Neural cell (in vitro differentiated cells): Measurements from ENCODE around the gene ELFN1. TPM values are rescaled to one million over a fixed set of nuclear protein-coding genes. Genes with fewer than 3 reads are reported as not detected.

Source experiments
- H2AFZ ChIP-seq: fragments of 200-600, 300-800 bp; sonication (generic), shearing (Covaris generic); 2 replicates; pipeline ENCODE4 v1.6.0; 2014; ENCODE audit warnings: low read depth, mild to moderate bottlenecking, antibody characterized with exemption, low read length, moderate library complexity
- H3F3A ChIP-seq: fragments of 200-600 bp; shearing (Covaris generic); 2 replicates; pipeline ENCODE4 v1.6.1; 2016; ENCODE audit warnings: mild to moderate bottlenecking, moderate library complexity, mixed read lengths, antibody characterized with exemption, low read length; ENCODE audit not compliant: insufficient read depth, poor library complexity, severe bottlenecking
- H3K27ac ChIP-seq: fragments of 200-600, 300-800 bp; sonication (generic), shearing (Covaris generic); 2 replicates; pipeline ENCODE4 v1.5.1; 2014; ENCODE audit warnings: mild to moderate bottlenecking, low read length, moderate library complexity
- H3K27me3 ChIP-seq: fragments of 300-800, 200-600 bp; sonication (generic), shearing (Covaris generic); 2 replicates; pipeline ENCODE4 v1.6.0; 2014; ENCODE audit warnings: mild to moderate bottlenecking, low read depth, low read length, moderate library complexity; ENCODE audit not compliant: insufficient read depth
- H3K36me3 ChIP-seq: fragments of 300-800, 200-600 bp; sonication (generic), shearing (Covaris generic); 2 replicates; pipeline ENCODE4 v1.5.1; 2014; ENCODE audit warnings: mild to moderate bottlenecking, antibody characterized with exemption, low read length, moderate library complexity; ENCODE audit not compliant: insufficient read depth
- H3K4me2 ChIP-seq: fragments of 300-800, 200-600 bp; sonication (generic), shearing (Covaris generic); 2 replicates; pipeline ENCODE4 v1.6.0; 2014; ENCODE audit warnings: mild to moderate bottlenecking, low read length
- H3K4me3 ChIP-seq: fragments of 300-800, 200-600 bp; sonication (generic), shearing (Covaris generic); 2 replicates; pipeline ENCODE4 v1.5.1; 2014; ENCODE audit warnings: mild to moderate bottlenecking, low read length, moderate library complexity
- H3K79me2 ChIP-seq: fragments of 200-600 bp; shearing (Covaris generic); replicated peaks from 2 replicates; pipeline ENCODE4 v1.6.0; 2014; ENCODE audit warnings: mild to moderate bottlenecking, low read length, moderate library complexity; ENCODE audit not compliant: insufficient read depth
- H3K9ac ChIP-seq: fragments of 300-800, 200-600 bp; sonication (generic), shearing (Covaris generic); 2 replicates; pipeline ENCODE4 v1.6.1; 2016; ENCODE audit warnings: mild to moderate bottlenecking, low read length, mixed read lengths
- H3K9me2 ChIP-seq: fragments of 200-600 bp; shearing (Covaris generic); 2 replicates; pipeline ENCODE4 v1.6.1; 2016; ENCODE audit warnings: mild to moderate bottlenecking, low read length, mixed read lengths; ENCODE audit not compliant: insufficient read depth
- H3K9me3 ChIP-seq: fragments of 200-600, 300-800 bp; sonication (generic), shearing (Covaris generic); 2 replicates; pipeline ENCODE4 v1.6.1; 2016; ENCODE audit warnings: mild to moderate bottlenecking, mixed run types, low read length, moderate library complexity, mixed read lengths
- H4K20me1 ChIP-seq: fragments of 200-600 bp; shearing (Covaris generic); 2 replicates; pipeline ENCODE4 v1.6.1; 2016; ENCODE audit warnings: mild to moderate bottlenecking, mixed run types; ENCODE audit not compliant: insufficient read depth
- EP300 ChIP-seq: fragments of 450-650 bp; conservative IDR thresholded peaks from 2 replicates; pipeline ENCODE4 v1.6.1; 2014; ENCODE audit warnings: antibody characterized with exemption, mild to moderate bottlenecking, moderate library complexity; ENCODE audit not compliant: poor library complexity, severe bottlenecking
- EZH2 ChIP-seq: fragments of 200-600, 300-800 bp; shearing (Covaris generic), sonication (generic); IDR thresholded peaks from 2 replicates; pipeline ENCODE4 v1.6.1; 2014; ENCODE audit warnings: antibody characterized with exemption, low read length, borderline replicate concordance, mild to moderate bottlenecking; ENCODE audit not compliant: insufficient read depth, poor library complexity, severe bottlenecking
- MXI1 ChIP-seq: fragments of 450-650 bp; conservative IDR thresholded peaks from 2 replicates; pipeline ENCODE4 v1.6.1; 2014; ENCODE audit warnings: antibody characterized with exemption, mild to moderate bottlenecking; ENCODE audit not compliant: poor library complexity, severe bottlenecking
- POLR2AphosphoS5 ChIP-seq: IDR thresholded peaks from 2 replicates; pipeline ENCODE4 v1.6.1; 2012
- RAD21 ChIP-seq: fragments of 450-650 bp; conservative IDR thresholded peaks from 2 replicates; pipeline ENCODE4 v1.6.1; 2014; ENCODE audit warnings: antibody characterized with exemption, mild to moderate bottlenecking, moderate library complexity
- SMC3 ChIP-seq: fragments of 450-650 bp; conservative IDR thresholded peaks from 2 replicates; pipeline ENCODE4 v1.6.1; 2014; ENCODE audit warnings: antibody characterized with exemption, mild to moderate bottlenecking, moderate library complexity; ENCODE audit not compliant: poor library complexity
- TAF1 ChIP-seq: IDR thresholded peaks from 2 replicates; pipeline ENCODE4 v1.6.1; 2012; ENCODE audit warnings: low read depth
- polyA plus RNA-seq: library from polyadenylated mRNA; depleted of rRNA; stranded (reverse); fragments of >200 nt; gene quantifications from 2 replicates; pipeline ENCODE4 v1.2.3, GENCODE V29; 2014
- TF ChIP-seq, protein P1 (sequence below): IDR thresholded peaks from 2 replicates; pipeline ENCODE4 v1.6.1; 2012; ENCODE audit warnings: borderline replicate concordance
- TF ChIP-seq, protein P2 (sequence below): fragments of 450-650 bp; IDR thresholded peaks from 2 replicates; pipeline ENCODE4 v1.5.1; 2014; ENCODE audit warnings: antibody characterized with exemption, mild to moderate bottlenecking, moderate library complexity; ENCODE audit not compliant: poor library complexity, severe bottlenecking

The ELFN1 gene
- polyA plus RNA-seq, 1 donor from 2014 or later, result 11.8 TPM

- Histone ChIP-seq H3F3A (no peaks in the 10 kb centered on the region), H3K79me2 (no peaks in the 10 kb centered on the region), H3K9me2 (no peaks in the 10 kb centered on the region), H3K36me3 (no peaks in the 10 kb centered on the region), H3K4me3 (no peak overlapping the region), H3K4me2 (no peak overlapping the region), H3K27ac (no peak overlapping the region), H3K9ac (no peak overlapping the region), H3K9me3 (peaks cover 2% of the 10 kb centered on the region), H4K20me1 (no peaks in the 10 kb centered on the region), H3K27me3 (no peaks in the 10 kb centered on the region), H2AFZ (no peak overlapping the region)
- TF ChIP-seq EP300 (no peak), SMC3 (no peak), TAF1 (no peak), MXI1 (no peak), RAD21 (no peak), POLR2AphosphoS5 (no peak), EZH2 (no peak)
- TF ChIP-seq, protein P1, sequence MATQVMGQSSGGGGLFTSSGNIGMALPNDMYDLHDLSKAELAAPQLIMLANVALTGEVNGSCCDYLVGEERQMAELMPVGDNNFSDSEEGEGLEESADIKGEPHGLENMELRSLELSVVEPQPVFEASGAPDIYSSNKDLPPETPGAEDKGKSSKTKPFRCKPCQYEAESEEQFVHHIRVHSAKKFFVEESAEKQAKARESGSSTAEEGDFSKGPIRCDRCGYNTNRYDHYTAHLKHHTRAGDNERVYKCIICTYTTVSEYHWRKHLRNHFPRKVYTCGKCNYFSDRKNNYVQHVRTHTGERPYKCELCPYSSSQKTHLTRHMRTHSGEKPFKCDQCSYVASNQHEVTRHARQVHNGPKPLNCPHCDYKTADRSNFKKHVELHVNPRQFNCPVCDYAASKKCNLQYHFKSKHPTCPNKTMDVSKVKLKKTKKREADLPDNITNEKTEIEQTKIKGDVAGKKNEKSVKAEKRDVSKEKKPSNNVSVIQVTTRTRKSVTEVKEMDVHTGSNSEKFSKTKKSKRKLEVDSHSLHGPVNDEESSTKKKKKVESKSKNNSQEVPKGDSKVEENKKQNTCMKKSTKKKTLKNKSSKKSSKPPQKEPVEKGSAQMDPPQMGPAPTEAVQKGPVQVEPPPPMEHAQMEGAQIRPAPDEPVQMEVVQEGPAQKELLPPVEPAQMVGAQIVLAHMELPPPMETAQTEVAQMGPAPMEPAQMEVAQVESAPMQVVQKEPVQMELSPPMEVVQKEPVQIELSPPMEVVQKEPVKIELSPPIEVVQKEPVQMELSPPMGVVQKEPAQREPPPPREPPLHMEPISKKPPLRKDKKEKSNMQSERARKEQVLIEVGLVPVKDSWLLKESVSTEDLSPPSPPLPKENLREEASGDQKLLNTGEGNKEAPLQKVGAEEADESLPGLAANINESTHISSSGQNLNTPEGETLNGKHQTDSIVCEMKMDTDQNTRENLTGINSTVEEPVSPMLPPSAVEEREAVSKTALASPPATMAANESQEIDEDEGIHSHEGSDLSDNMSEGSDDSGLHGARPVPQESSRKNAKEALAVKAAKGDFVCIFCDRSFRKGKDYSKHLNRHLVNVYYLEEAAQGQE, result no peak
- TF ChIP-seq, protein P2, sequence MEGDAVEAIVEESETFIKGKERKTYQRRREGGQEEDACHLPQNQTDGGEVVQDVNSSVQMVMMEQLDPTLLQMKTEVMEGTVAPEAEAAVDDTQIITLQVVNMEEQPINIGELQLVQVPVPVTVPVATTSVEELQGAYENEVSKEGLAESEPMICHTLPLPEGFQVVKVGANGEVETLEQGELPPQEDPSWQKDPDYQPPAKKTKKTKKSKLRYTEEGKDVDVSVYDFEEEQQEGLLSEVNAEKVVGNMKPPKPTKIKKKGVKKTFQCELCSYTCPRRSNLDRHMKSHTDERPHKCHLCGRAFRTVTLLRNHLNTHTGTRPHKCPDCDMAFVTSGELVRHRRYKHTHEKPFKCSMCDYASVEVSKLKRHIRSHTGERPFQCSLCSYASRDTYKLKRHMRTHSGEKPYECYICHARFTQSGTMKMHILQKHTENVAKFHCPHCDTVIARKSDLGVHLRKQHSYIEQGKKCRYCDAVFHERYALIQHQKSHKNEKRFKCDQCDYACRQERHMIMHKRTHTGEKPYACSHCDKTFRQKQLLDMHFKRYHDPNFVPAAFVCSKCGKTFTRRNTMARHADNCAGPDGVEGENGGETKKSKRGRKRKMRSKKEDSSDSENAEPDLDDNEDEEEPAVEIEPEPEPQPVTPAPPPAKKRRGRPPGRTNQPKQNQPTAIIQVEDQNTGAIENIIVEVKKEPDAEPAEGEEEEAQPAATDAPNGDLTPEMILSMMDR, result no peak
Measured at GRCh38 chr7:1707756-1708595, 37.9 kb downstream of the ELFN1 start.

GRCh38 chr7:1708596-1709251 is 38.6 kb downstream of the ELFN1 start:
- no peaks in the 10 kb centered on the region for H3F3A ChIP-seq
- H3K27me3 ChIP-seq, result no peaks in the 10 kb centered on the region
- H3K9me3 ChIP-seq, result no peaks in the 10 kb centered on the region
- no peak overlapping the region for H3K27ac ChIP-seq
- no peaks in the 10 kb centered on the region for H3K9me2 ChIP-seq
- no peak overlapping the region for H3K9ac ChIP-seq
- no peak overlapping the region for H2AFZ ChIP-seq
- no peak for TF ChIP-seq EZH2
- TF ChIP-seq TAF1, result no peak
- no peak for TF ChIP-seq SMC3
- no peak for TF ChIP-seq MXI1
- TF ChIP-seq RAD21, result no peak
- TF ChIP-seq, protein P1, result no peak
- no peak for TF ChIP-seq EP300
- TF ChIP-seq, protein P2, result no peak
- no peak for TF ChIP-seq POLR2AphosphoS5
- H3K79me2 ChIP-seq, result no peaks in the 10 kb centered on the region
- H4K20me1 ChIP-seq, result no peaks in the 10 kb centered on the region
- no peaks in the 10 kb centered on the region for H3K36me3 ChIP-seq
- no peak overlapping the region for H3K4me3 ChIP-seq
- no peak overlapping the region for H3K4me2 ChIP-seq
